Iris pigment epithelial cell (primary cell): Measurements from ENCODE around the gene WDR64.

ENCODE experiments used
- DNase-seq: peaks from one replicate; pipeline ENCODE4 v3.0.0-alpha.2; 2011; ENCODE audit warnings: low read depth

WDR64 gene

GRCh38 chr1:241652012-241652411 lies at the start of gene WDR64:
TSS of gene WDR64 (plus strand) at chr1:241652281. CDS start at chr1:241652485, 204 bp downstream.
- no peak for DNase-seq

DNA sequence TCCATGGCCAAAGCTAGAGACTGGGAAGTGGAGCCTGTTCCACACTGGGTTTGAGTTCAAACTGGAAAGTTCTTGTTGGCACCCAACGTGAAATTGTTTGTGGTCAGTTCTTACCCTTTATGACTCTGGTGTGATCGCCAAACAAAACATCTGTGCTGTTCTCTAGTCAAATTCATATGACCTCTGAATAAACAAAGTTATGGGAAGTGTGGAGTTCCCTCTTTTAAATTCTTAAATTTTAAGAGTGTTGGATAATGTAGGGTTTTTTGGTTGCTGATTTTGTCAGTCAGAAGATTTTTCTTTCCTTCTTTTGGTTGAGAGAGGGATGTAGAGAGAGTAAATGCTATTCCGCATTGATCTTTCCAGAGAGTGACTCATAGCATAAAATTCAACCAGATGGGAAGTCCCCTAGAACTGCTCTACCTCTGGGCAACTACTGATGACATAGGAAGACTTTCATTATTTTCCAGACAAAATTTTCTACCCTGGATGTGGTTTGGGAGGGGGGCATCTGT lies 48.3 kb upstream of the WDR64 start:
- peak; percentile 50 for DNase-seq

DNA sequence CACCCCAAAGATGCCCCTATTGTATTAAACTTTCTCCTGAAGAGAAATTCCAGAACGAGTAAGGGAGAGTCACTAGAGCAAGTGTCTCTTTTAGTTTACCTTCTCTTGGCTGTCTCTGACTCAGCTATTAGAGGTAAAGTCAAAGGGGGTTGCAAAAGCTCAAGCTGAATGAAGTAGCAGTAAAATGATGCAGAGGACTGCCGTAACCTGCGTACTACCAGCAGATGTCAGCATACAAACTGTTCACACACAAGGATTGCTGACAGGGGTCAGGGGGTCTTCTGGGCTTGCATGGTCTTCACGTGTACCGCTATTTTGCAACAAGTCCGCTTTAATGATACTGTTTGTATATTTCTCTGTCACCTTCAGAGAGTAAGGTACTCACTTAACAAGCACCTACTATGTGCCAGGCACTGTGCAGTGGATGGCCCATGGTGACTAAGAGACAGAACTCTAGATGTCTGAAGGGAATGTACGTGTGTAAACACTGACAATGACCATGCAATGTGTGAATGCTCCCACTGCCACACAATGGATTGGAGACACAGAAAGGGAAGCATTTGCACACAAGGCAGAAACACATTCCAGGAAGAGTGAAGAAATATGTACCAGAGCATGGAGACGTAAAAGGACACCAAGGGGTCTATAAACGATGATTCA lies 46.8 kb upstream of the WDR64 start:
- no peak for DNase-seq

- DNase-seq, result no peak
These were observed 45.5 kb upstream of the WDR64 start for GRCh38 chr1:241606544-241606943.

DNA sequence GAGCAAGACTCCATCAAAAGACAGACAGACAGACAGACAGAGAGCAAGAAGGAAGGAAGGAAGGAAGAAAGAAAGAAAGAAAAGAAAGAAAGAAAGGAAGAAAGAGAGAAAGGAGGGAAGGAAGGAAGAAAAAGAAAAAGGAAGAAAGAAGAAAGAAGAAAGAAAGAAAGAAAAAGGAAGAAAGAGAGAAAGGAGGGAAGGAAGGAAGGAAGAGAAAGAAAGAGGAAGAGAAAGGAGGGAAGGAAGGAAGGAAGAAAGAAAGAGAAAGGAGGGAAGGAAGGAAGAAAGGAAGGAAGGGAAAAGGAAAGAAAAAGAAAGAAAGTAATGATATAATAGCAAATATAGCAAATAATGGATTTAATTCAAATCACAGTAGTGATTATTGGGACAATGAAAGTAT lies 44.6 kb upstream of the WDR64 start:
- no peak for DNase-seq

GRCh38 chr1:241608379-241609033 lies 43.6 kb upstream of the WDR64 start:
- peak; percentile 83 for DNase-seq

- peak; percentile 71 for DNase-seq
These were observed 41.8 kb upstream of the WDR64 start for GRCh38 chr1:241610056-241610815.

- DNase-seq, result peak; percentile 76
These were observed 41.0 kb upstream of the WDR64 start for GRCh38 chr1:241611063-241611462.

- DNase-seq, result no peak
These were observed 40.3 kb upstream of the WDR64 start for GRCh38 chr1:241611736-241612135.

DNA sequence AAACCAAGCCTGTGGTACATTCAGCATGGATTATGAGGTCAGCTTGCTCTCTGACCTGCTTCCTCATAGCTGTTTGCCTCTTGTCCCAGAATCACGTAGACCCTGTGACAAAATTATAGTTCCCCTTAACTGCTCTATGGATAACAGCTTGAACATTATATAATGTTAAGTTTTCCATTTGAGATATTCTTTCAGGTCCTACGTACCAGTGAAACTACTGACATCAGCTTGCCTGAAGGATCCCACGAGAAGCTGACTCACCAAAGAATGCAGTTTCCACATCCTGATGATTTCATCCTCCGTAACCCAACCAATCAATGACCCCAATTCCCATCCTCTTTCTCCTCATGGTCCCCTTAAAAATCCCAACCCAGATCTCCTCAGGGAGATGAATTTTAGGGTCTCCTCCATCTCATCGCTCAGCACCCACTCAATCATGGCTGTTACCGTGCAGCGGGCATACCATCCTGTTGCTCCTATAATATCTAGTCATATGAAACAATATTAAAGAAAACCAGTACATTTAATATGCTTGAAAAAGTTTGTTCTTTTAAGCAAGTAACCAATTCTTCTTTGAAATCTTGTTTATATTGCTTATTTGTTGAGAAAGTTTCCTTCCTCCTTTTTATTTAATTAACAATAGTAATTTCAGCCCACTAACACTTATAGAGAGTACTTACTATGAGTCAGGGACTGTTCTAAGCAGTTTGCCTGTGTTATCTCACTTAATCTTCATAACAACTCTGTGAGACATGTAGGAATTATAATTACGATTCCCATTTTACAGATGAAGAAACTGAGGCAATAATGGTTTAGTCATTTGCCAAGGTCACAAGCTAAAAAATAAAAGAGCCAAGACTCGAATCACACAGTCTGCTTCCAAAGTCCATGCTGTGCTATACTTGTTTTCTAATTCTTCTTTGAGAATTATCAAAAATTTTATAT lies 39.3 kb upstream of the WDR64 start:
- peak; percentile 95 for DNase-seq

- DNase-seq, result peak; percentile 26
These were observed 37.9 kb upstream of the WDR64 start for GRCh38 chr1:241614144-241614543.

GRCh38 chr1:241614572-241614971 lies 37.5 kb upstream of the WDR64 start:
- DNase-seq, result no peak

- no peak for DNase-seq
These were observed 36.8 kb upstream of the WDR64 start for GRCh38 chr1:241615043-241615974.

- no peak for DNase-seq
These were observed 34.7 kb upstream of the WDR64 start for GRCh38 chr1:241617426-241617825.

- no peak for DNase-seq
These were observed 29.4 kb upstream of the WDR64 start for GRCh38 chr1:241622669-241623068.

- no peak for DNase-seq
These were observed 27.1 kb upstream of the WDR64 start for GRCh38 chr1:241624935-241625334.

- DNase-seq, result peak; percentile 85
These were observed 24.4 kb upstream of the WDR64 start for GRCh38 chr1:241627453-241628259.

DNA sequence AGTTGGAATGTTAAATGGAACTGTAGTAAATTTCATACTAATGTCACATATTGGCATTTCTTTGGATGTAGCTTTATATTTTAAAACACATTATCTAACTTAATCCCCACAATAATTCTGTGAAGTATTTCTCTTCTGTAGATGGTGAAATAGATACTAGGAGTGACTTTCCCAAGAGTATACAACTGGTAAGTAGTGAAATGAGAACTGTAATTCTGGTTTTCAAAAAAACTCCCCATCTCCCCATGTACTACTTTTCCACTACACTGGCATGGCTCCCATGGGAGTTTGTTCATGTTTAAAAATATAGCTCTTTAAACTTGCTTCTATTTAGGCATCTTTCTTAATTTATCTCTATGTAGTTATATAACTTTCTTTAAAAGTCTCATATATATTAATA lies 22.1 kb upstream of the WDR64 start:
- DNase-seq, result no peak

GRCh38 chr1:241630476-241630875 lies 21.6 kb upstream of the WDR64 start:
- no peak for DNase-seq

GRCh38 chr1:241630899-241631298 lies 21.2 kb upstream of the WDR64 start:
- DNase-seq, result no peak
